Measurements from ENCODE around the gene POLR3C.

Gene POLR3C

DNA sequence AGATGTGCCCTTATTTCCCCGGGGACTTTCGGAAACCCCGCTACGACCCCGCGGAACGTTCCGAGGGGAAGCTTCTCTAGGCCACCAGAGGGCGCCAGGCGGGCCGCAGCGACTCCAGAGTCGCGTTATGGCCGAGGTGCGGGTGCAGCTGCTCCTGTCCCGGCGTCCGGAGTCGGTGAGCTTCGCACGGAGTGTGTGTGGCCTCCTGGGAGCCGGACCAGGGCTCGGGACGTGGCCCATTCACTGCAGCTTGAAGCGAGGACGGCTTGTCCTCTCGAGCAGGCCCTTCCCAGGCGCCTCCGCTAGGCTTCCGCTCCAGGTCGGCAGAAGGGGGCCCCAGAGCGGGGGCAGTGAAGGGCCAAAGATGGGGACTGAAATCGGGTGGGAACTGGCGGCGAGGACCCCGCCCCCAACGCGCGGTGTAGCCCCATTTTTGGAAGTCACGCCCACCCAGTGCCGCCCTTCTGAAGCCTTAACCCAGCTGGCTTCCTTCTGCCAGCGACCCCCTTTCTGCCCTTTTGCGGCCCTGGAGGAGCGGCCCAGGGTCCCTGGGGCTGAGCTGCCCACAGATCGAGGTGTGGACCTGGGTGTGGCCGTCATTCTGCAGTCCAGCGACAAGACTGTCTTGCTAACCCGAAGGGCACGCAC lies 21.6 kb downstream of the POLR3C start, which contains the start of gene NUDT17:
Gene NUDT17, plus strand, starts transcription at position 117 of the 648 bp plus-strand sequence. Its CDS starts 11 bp downstream, at position 128.
- Mint-ChIP-seq H3K27ac (peak within 1 kb of the TSS; percentile 18), H3K36me3 (no peaks in the 10 kb centered on the region), H3K9me3 (ENCODE audit: low read depth) (no peaks in the 10 kb centered on the region), H3K27me3 (no peaks in the 10 kb centered on the region), H3K4me1 (ENCODE audit: low read depth) (peaks cover 10% of the 10 kb centered on the region), H3K4me3 (no peak within 1 kb of the TSS)

DNA sequence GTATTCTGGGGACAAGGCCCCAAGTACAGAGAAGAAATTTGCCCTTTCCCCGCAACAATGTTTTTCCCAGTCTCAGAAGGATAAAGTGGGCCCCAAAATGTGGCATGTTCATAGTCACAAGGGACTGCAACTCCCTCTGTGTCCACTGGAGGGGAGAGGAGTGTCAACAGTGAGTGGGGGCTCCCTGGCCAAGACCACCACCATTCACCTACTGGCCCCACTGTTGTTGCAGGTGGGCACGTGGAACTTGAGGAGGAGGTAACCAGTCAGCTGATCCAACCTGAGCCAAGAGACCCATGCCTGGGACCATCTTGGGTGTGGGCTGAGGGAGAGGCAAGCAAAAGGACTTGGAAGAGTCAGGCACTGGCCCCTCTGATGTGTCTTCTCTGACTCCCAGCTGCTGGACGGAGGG lies 22.2 kb downstream of the POLR3C start:
- Mint-ChIP-seq H3K36me3 (peaks cover 3% of the 10 kb centered on the region), H3K27ac (peak overlapping the region; percentile 18), H3K27me3 (no peaks in the 10 kb centered on the region), H3K4me1 (ENCODE audit: low read depth) (peaks cover 10% of the 10 kb centered on the region), H3K4me3 (no peak overlapping the region), H3K9me3 (ENCODE audit: low read depth) (no peaks in the 10 kb centered on the region)

DNA sequence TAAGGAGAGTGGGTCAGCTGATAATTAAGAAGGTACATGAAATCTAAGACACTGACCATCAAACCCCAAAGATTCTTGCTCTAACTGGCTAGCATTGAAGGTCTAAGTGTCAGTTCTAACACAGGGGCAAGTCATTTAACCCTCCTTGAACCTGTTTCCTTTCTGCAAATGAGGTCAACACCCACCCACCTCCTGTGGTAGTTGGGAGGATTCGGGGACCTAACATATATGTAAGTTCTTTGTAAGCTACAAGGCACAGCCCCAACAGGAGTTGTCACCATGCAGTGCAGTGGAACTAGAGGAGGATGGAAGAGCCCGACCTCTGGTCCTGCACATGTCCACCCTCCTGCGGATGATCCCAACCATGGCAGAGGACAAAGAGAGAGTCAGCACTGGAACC lies 23.8 kb downstream of the POLR3C start:
- Mint-ChIP-seq H3K9me3 (ENCODE audit: low read depth) (no peaks in the 10 kb centered on the region), H3K27me3 (no peaks in the 10 kb centered on the region), H3K4me1 (ENCODE audit: low read depth) (peaks cover 10% of the 10 kb centered on the region), H3K4me3 (no peak overlapping the region), H3K27ac (no peak overlapping the region), H3K36me3 (peaks cover 3% of the 10 kb centered on the region)

DNA sequence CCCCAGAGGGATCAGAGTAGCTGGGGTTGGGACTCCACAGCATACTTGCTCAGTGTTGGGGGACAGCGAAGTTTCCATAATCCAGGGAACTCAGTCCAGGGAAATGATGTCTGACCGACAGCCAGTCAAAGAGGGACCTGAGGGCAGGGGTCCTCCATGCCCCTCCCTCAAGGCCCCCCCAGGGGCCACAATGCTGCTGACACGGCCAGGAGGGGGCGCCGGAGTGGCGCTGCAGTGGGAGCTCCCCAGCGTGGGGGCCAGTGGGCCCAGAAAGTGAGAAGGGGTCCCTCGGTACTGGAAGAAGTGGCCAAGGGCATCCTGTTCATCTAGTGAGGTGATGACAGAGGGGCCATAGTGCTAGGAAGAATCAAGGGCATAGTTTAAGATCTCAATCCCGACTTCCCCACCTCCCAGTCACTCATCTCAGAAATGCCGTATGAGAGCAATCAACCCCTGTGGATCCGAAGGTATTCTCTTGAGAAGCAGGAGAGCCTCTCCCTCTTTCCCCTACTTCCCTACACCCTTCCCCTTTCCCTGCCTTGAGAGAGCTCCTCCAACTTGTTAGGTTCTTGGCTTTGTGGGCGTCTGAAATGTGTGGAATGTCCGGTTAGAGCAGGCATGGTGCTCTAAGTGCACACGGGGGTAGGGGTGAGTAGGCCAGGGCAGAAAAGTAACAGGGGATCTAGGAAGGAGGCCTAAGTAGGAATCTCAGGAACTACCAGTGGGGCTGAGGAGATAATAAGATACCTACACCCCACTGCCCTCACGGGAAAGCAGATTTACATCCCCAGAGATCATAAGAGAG lies 25.6 kb downstream of the POLR3C start:
- H3K36me3 Mint-ChIP-seq, result peaks cover 7% of the 10 kb centered on the region
- H3K9me3 Mint-ChIP-seq (ENCODE audit: low read depth), result no peaks in the 10 kb centered on the region
- H3K27me3 Mint-ChIP-seq, result no peaks in the 10 kb centered on the region
- H3K27ac Mint-ChIP-seq, result peak overlapping the region; percentile 30
- no peak overlapping the region for H3K4me3 Mint-ChIP-seq
- peaks cover 10% of the 10 kb centered on the region for H3K4me1 Mint-ChIP-seq (ENCODE audit: low read depth)

DNA sequence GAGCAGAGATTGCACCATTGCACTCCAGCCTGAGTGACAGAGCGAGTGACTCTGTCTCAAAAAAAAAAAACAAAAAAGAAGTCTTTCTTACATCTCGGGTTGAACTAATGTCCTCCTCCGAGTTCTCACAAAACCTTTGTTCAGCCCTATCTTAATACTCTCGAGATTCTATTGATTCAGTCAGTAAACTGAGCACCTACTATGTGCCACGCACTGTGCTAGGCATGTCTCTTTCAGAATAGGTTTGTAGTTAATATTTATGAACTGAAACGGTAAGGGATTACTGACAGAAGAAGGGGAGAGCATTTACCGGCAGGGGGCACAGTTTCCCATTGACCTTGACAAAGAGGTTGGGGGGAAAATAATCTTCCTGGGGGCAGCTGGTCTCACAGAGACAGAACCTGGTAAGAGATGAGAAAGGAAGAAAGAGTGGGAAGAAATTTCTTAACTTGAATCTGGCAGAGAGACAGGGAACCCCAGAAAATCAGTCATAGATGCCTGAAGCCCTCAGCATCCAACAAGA lies 31.5 kb downstream of the POLR3C start:
- H3K9me3 Mint-ChIP-seq (ENCODE audit: low read depth), result no peaks in the 10 kb centered on the region
- peaks cover 18% of the 10 kb centered on the region for H3K4me1 Mint-ChIP-seq (ENCODE audit: low read depth)
- H3K4me3 Mint-ChIP-seq, result no peak overlapping the region
- no peaks in the 10 kb centered on the region for H3K27me3 Mint-ChIP-seq
- H3K27ac Mint-ChIP-seq, result no peak overlapping the region
- H3K36me3 Mint-ChIP-seq, result peaks cover 7% of the 10 kb centered on the region

DNA sequence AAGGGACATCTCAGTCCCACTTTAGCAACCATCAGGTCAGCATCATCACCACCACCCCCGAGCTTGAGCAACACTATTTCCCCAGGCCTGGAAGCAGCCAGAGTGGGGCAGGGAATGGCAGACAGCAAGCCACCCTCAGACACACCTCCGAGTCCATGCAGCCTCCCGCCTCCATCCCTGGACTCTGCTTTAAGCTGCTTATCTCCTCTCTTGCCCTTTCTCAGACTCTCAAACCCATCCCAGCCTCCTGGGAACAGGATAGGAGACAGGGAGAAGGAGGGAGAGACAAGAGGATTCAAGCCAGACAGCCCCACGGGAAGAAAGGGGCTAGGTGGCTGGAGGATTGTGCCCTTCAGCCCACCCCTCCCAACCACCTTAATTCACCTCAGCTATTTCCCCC lies 33.2 kb downstream of the POLR3C start:
- Mint-ChIP-seq H3K4me3 (peak overlapping the region; percentile 10), H3K9me3 (ENCODE audit: low read depth) (no peaks in the 10 kb centered on the region), H3K27me3 (no peaks in the 10 kb centered on the region), H3K36me3 (peaks cover 3% of the 10 kb centered on the region), H3K4me1 (ENCODE audit: low read depth) (peaks cover 18% of the 10 kb centered on the region), H3K27ac (no peak overlapping the region)

DNA sequence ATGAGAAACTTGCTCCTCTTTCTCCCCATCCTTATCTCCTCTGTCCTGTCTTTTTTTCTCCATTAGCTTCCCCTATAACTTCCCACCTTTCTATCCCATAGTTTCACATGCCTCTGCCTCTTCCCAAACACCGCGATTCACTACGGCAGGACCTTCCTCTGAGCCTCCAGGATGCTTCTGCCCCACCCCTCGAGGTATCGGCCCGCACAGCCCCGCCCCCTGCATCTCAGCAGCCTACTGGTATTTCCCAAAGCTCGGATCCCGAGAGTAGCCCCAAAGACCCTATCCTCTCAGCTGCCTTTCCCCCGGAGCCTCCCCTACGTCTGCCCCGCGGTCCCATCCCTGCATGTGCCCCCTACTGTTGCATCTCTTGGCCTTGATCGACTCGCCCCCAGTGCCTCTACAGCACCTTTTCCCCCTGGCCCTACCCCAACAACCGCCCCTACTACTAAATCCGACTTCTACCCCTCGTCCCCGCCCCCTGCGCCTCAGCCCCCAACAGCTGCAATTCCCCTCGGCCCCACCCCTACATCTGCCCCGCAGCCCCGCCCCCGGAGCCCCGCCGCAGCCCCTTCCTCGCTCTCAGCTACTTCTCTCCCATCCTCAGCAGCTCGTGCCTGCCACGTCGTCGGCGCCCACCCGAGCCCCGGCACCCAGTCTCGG lies 34.4 kb downstream of the POLR3C start:
- H3K4me3 Mint-ChIP-seq, result peak overlapping the region; percentile 95
- H3K27ac Mint-ChIP-seq, result peak overlapping the region; percentile 78
- H3K36me3 Mint-ChIP-seq, result peaks cover 3% of the 10 kb centered on the region
- H3K9me3 Mint-ChIP-seq (ENCODE audit: low read depth), result no peaks in the 10 kb centered on the region
- H3K27me3 Mint-ChIP-seq, result no peaks in the 10 kb centered on the region
- peaks cover 18% of the 10 kb centered on the region for H3K4me1 Mint-ChIP-seq (ENCODE audit: low read depth)

DNA sequence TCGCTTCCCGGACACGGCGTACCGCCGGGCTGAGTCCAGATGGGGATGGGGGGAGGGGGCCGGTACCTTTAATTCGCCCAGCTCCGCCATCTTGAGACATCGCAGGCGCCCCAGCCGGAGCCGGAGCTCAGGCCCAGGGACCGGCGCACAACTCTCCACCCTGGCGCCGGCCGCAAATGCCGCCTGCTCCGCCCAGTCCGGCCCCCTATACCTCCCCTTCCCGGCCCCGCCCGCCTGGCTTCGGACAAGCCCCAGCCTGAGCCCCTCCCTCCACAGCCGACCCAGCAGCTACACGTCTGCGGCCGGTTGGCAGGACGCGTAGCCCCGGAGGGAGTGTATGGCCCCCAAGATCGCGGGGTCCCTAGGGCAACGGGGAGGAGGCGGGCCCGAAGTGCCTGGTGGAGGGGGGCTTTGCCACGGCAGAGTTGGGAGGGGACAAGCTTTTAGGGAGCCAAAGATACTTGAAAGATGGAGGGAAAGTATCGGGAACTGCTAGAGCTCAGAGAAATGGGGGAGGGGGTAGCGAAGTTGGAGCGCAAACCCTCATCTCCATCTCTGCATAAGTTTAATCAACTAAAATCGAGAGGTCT lies 35.0 kb downstream of the POLR3C start, which contains the start of gene PIAS3:
Gene PIAS3, minus strand, starts transcription at position 181 of the 590 bp plus-strand sequence. Its CDS starts 91 bp downstream, at position 90.
- Mint-ChIP-seq H3K4me3 (peak within 1 kb of the TSS; percentile 95), H3K36me3 (peaks cover under 1% of the 10 kb centered on the region), H3K9me3 (ENCODE audit: low read depth) (no peaks in the 10 kb centered on the region), H3K27me3 (no peaks in the 10 kb centered on the region), H3K4me1 (ENCODE audit: low read depth) (peaks cover 18% of the 10 kb centered on the region), H3K27ac (peak within 1 kb of the TSS; percentile 78)

DNA sequence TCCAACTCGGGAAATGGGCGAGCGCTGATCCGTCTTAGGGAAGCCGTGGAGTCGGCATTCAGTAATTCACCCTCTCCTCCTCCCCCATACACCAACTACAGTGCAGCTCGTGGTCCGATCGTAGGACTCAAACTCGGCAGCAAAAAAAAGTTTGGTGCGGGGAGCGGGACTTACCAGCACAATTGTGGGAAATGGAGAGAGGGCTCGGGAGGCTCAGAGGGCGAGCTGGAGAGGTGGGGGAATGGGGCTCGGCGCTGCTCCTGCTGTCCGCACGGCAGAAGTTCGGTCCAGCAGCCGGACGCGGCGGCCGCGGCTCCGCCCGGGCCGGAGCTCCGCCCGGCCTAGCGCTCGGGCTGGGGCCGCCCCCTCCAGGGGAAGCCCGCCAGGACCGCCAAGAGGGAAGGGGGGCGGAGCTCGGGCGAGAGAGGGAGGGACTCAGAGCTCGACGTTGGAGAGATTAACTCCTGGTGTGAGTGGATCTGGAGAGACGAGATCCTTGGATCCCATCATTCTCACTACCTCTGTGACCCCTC lies 35.6 kb downstream of the POLR3C start:
- Mint-ChIP-seq H3K4me3 (peak overlapping the region; percentile 95), H3K4me1 (ENCODE audit: low read depth) (peaks cover 18% of the 10 kb centered on the region), H3K9me3 (ENCODE audit: low read depth) (no peaks in the 10 kb centered on the region), H3K36me3 (no peaks in the 10 kb centered on the region), H3K27ac (peak overlapping the region; percentile 77), H3K27me3 (no peaks in the 10 kb centered on the region)

DNA sequence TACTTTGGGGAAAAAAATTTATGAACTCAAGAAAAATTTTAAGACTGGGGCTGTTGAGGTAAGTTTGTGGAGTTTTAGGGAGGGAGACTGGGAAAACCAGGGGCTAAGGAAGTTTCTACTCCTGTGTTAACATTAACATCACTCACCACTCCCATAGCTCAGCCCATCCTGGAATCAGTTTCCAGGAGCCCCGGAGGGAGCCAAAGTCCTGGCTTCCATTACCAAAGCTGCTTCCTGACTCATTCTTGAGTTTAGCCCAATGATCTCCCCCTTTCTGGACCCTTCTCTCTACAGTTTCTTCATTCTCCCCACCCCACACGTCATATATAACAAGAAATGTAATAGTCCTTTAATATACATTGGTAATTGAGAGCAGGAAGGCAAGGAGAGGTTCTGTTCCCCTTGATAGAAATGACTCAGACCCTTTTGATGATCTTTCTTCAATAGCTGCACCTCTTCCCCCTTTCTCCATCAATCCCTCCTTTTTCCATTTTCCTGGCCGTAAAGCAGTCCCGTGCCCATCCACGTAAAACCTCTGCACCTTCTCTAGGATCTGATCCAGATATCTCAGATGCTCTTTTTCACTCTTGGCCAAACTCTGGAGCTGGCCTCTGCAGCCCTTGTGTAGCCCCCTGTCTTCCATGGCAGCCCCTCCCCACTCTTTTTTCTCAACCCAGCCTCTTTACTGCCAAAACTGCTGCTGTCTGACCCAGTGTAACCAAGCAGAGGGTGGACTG lies 39.5 kb downstream of the POLR3C start:
- Mint-ChIP-seq H3K4me1 (ENCODE audit: low read depth) (peaks cover 6% of the 10 kb centered on the region), H3K36me3 (no peaks in the 10 kb centered on the region), H3K27ac (no peak overlapping the region), H3K4me3 (no peak overlapping the region), H3K9me3 (ENCODE audit: low read depth) (no peaks in the 10 kb centered on the region), H3K27me3 (no peaks in the 10 kb centered on the region)

DNA sequence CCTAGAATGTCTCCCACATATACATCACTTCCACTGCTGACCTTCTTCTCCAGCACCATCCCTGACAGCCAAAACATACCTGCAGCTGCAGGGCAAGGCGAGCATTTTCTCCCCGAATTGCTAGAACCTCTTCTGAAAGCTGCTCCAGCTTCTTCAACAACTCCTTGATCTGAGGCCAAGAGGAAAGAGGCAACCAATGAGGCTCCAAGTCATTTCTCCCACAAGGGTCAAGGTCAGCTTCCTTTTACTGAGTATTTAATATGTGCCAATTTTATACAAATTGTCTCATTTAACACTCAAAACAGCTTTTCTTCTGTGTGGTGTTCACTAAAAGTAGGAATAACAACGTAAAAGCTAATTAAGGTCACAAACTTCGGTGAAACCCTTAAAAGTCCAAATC lies 44.2 kb downstream of the POLR3C start:
- Mint-ChIP-seq H3K4me3 (no peak overlapping the region), H3K27me3 (peaks cover 1% of the 10 kb centered on the region), H3K9me3 (ENCODE audit: low read depth) (no peaks in the 10 kb centered on the region)

DNA sequence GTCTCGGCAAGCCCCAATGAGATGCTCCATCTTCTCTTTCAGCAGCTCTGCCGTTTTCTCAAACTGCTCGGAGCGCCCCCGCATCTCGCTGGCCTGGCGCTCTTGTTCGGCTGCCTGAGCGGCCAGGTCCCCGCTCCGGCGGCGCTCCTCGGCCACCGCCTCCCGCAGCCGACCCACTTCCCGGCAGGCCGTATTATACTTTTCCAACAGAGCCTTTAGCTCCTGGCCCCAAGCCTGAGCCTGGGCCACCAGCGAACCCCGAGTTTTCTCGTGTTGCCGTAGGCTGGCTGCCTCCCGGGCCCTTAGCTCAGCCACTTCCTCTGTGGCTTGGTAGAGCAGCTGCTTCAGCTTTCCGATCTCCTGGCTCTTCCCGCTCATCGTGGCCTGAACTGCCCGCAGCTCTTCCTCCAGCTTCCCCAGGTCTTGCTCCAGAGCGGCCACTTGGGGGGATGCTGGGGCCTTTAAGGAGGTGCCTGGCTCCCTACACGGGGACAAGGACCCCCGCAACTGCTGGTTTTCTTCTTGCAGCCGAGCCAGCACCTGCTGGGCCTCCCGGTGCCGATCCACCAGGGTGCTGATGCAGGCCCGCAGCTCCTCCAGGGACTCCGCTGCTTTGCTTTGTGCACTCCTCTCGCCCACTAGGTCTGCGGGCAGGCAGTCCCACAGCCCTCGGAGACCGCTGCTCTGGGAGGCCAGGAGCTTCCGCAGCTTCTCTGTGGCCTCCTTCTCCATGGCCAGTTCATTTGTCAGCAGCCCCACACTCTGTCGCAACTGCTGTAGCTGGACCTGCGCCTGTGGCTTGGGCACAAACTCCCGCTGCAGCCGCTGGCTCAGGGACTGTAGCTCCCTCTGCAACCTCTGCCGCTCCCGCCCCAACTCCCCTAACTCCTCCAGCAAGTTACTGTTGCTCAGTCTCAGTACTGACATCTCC lies 48.3 kb downstream of the POLR3C start:
- Mint-ChIP-seq H3K36me3 (no peaks in the 10 kb centered on the region), H3K4me3 (peak overlapping the region; percentile 77), H3K9me3 (ENCODE audit: low read depth) (no peaks in the 10 kb centered on the region), H3K27ac (peak overlapping the region; percentile 23), H3K27me3 (peaks cover 1% of the 10 kb centered on the region), H3K4me1 (ENCODE audit: low read depth) (peaks cover 15% of the 10 kb centered on the region)

More for the DNA sequence above, 44.2 kb downstream of the POLR3C start:
- H3K36me3 Mint-ChIP-seq, result no peaks in the 10 kb centered on the region
- H3K27ac Mint-ChIP-seq, result no peak overlapping the region
- H3K4me1 Mint-ChIP-seq (ENCODE audit: low read depth), result peaks cover 15% of the 10 kb centered on the region

DNA sequence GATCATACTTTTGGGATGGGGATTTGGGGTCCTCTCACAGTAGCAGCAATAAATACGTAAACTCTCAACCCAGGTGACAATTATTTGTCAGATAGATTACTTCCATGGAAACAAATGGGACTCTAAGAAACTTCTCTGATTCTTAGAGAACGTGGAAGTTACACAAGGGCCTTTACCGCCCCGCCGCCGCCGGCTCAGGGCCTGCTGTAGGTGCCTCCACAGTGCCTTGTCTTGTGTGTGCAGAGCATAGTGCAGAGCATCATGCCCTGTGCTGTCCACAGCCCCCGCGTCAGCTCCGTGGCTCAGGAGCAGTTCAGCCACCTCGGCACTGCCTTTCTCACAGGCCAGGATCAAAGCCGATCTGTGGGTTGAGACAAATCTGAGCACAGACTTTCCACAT lies 50.6 kb downstream of the POLR3C start:
- Mint-ChIP-seq H3K4me3 (no peak overlapping the region), H3K27ac (no peak overlapping the region), H3K36me3 (no peaks in the 10 kb centered on the region), H3K4me1 (ENCODE audit: low read depth) (peaks cover 15% of the 10 kb centered on the region), H3K27me3 (peaks cover 1% of the 10 kb centered on the region), H3K9me3 (ENCODE audit: low read depth) (no peaks in the 10 kb centered on the region)
